Neutrophil (primary cell): ENCODE data around the gene VEGFB.

Source experiments
- H3K27ac ChIP-seq: fragments of 200-600 bp; sonication (generic); 2 replicates; pipeline ENCODE4 v1.5.1; 2016; ENCODE audit warnings: mild to moderate bottlenecking, moderate library complexity
- H3K27me3 ChIP-seq: fragments of 200-600 bp; sonication (generic); 2 replicates; pipeline ENCODE4 v1.6.0; 2016; ENCODE audit warnings: mild to moderate bottlenecking
- H3K36me3 ChIP-seq: fragments of 200-600 bp; sonication (generic); 2 replicates; pipeline ENCODE4 v1.5.1; 2017
- H3K4me1 ChIP-seq, 2 experiments: fragments of 200-600 bp in 1 of 2; sonication (generic) in 1 of 2; 1 replicate in 1 of 2; 2 replicates in 1 of 2; pipeline versions ENCODE4 v1.5.1 to v1.6.1; 2013 to 2016; ENCODE audit warnings: low read depth in 1 of 2, low read length in 1 of 2, mild to moderate bottlenecking in 1 of 2, moderate library complexity in 1 of 2; ENCODE audit not compliant: control insufficient read depth in 1 of 2, insufficient read depth in 1 of 2
- H3K4me3 ChIP-seq, 2 experiments: fragments of 200-600 bp in 1 of 2; sonication (generic) in 1 of 2; 1 replicate in 1 of 2; 2 replicates in 1 of 2; pipeline ENCODE4 v1.5.1; 2013 to 2016; ENCODE audit warnings: low read depth in 1 of 2, low read length in 1 of 2, mild to moderate bottlenecking in 1 of 2, moderate library complexity in 1 of 2
- H3K9me3 ChIP-seq: fragments of 200-600 bp; sonication (generic); 2 replicates; pipeline ENCODE4 v1.5.1; 2016
- CTCF ChIP-seq: fragments of 200-600 bp; sonication (generic); IDR thresholded peaks from 2 replicates; pipeline ENCODE4 v1.5.1; 2016; ENCODE audit warnings: antibody characterized with exemption

VEGFB gene

GRCh38 chr11:64259533-64260067 lies 25.2 kb downstream of the VEGFB start:
- H3K36me3 ChIP-seq, result peaks cover 67% of the 10 kb centered on the region
- no peaks in the 10 kb centered on the region for H3K9me3 ChIP-seq
- no peak for TF ChIP-seq CTCF
- no peaks in the 10 kb centered on the region for H3K27me3 ChIP-seq
- H3K4me1 ChIP-seq, result no peaks in the 10 kb centered on the region
- no peak overlapping the region for H3K27ac ChIP-seq
- H3K4me3 ChIP-seq, result no peak overlapping the region

GRCh38 chr11:64260147-64260708 lies 25.8 kb downstream of the VEGFB start:
- no peaks in the 10 kb centered on the region for H3K27me3 ChIP-seq
- no peak overlapping the region for H3K27ac ChIP-seq
- H3K9me3 ChIP-seq, result no peaks in the 10 kb centered on the region
- H3K4me1 ChIP-seq, result no peaks in the 10 kb centered on the region
- no peak overlapping the region for H3K4me3 ChIP-seq
- H3K36me3 ChIP-seq, result peaks cover 67% of the 10 kb centered on the region
- TF ChIP-seq CTCF, result no peak

GRCh38 chr11:64261556-64262080 lies 27.2 kb downstream of the VEGFB start:
- peaks cover 67% of the 10 kb centered on the region for H3K36me3 ChIP-seq
- TF ChIP-seq CTCF, result no peak
- H3K9me3 ChIP-seq, result no peaks in the 10 kb centered on the region
- H3K27ac ChIP-seq, result no peak overlapping the region
- no peaks in the 10 kb centered on the region for H3K4me1 ChIP-seq
- H3K4me3 ChIP-seq, result no peak overlapping the region
- no peaks in the 10 kb centered on the region for H3K27me3 ChIP-seq

GRCh38 chr11:64262271-64263002 lies 28.1 kb downstream of the VEGFB start:
- Histone ChIP-seq H3K9me3 (no peaks in the 10 kb centered on the region), H3K4me3 (no peak overlapping the region), H3K27ac (no peak overlapping the region), H3K27me3 (no peaks in the 10 kb centered on the region), H3K4me1 (no peaks in the 10 kb centered on the region), H3K36me3 (peaks cover 66% of the 10 kb centered on the region)
- no peak for TF ChIP-seq CTCF

- Histone ChIP-seq H3K36me3 (peaks cover 65% of the 10 kb centered on the region), H3K4me1 (peaks cover 8% of the 10 kb centered on the region in 2 experiments), H3K4me3 (no peak overlapping the region), H3K27ac (no peak overlapping the region), H3K9me3 (no peaks in the 10 kb centered on the region), H3K27me3 (no peaks in the 10 kb centered on the region)
- TF ChIP-seq CTCF, result no peak
These were observed 28.9 kb downstream of the VEGFB start for GRCh38 chr11:64263021-64263946.
